Muscle of arm (tissue), 12 donors: Measurements from ENCODE around the gene NINJ2. TPM values are rescaled to one million over a fixed set of nuclear protein-coding genes. Genes with fewer than 3 reads are reported as not detected.
"Not testable (repeated sequence)": the region's sequence is repeated elsewhere in the genome, so short reads cannot be mapped to it uniquely, and the experiment has no call there.

Source experiments
- DNase-seq: peaks from one replicate; pipeline ENCODE4 v3.0.0-alpha.2; 2013
- polyA plus RNA-seq, 12 donors: library from polyadenylated mRNA; unstranded; fragments of 120-200 nt; gene quantifications; one replicate each; pipeline ENCODE4 v1.2.1, GENCODE V29; 2013; ENCODE audit not compliant: insufficient read length in 12 of 12

The NINJ2 gene
- polyA plus RNA-seq, 12 donors, result 3.4 to 6.2 (median 4.8) TPM; not detected in 2

DNA sequence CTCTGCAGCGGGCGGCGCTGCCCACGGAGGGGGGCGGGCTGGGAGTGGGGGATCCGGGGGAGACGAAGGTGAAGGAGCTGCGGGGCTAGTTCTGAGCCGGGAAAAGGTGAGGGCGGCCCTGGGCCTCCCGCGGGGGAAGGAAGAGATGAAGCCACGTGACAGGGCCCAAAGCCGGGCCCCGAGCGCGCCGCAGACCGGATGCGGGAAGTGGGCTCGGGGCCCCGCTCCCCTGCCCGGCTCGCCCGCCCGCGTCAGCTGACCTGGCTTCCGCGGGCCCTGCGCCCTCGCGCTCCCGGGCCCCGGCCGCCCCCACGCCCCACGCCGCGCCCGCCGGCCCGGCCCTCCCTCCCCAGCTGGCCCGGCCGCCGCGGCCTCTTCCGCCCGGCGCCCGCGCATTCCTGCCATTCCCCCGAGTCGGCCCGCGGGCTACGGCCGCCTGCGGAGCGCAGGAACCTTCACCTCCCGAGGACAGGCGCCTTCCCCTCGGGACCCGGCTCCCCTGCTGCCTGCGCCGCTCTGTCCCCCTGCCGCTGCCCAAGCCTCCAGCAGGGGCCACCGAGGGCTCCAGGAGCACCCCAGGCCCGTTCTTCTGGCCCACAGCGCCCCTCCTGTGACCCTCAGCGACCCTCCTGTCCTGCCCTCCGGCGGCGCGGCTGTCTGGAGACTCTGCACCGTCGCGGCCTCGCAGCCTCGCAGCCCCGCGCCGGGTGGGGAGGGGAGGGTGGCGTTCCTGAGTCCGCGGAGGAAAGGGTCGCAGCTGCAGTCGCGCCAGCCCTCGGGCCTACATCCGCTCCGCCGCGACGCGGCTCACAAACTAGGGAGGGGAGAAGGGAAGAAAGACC is 20.4 kb downstream of the NINJ2 start:
- no peak for DNase-seq

DNA sequence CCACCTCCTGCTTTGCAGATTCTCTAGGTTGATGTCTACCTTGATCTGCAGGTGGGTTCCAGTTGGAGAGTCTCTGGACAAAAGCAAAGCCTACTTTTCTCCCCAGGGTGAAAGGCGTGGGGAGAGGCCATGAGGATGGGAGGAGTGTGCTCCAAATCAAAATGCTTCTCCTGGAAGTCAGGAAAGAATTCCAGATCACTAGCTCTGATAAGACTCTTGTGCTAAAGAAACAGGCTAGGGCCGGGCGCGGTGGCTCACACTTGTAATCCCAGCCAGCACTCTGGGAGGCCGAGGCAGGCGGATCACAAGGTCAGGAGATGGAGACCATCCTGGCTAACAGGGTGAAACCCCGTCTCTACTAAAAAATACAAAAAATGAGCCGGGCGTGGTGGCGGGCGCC is 21.9 kb downstream of the NINJ2 start:
- not testable (repeated sequence) for DNase-seq

GRCh38 chr12:640773-641172 is 22.5 kb downstream of the NINJ2 start:
- DNase-seq, result no peak

GRCh38 chr12:639988-640387 is 23.3 kb downstream of the NINJ2 start:
- DNase-seq, result no peak

- DNase-seq, result no peak
Observed at GRCh38 chr12:639566-639965, 23.7 kb downstream of the NINJ2 start.

GRCh38 chr12:638953-639557 is 24.2 kb downstream of the NINJ2 start:
- DNase-seq, result no peak

DNA sequence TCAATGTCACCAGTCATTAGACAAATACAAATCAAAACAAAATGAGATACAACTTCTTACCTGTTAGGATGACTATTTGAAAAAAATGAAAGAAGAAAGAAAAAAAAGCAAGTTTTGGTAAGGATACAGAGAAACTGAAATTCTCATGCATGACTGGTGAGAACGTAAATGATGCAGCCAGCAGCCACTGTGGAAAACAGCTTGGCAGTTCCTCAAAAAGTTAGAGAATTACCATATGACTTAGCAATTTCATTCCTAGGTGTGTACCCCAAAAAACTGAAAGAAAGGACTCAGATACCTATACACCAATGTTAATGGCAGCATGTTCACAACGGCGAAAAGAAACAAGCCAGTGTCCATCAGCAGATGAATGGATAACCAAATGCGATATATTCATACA is 26.6 kb downstream of the NINJ2 start:
- DNase-seq, result no peak

DNA sequence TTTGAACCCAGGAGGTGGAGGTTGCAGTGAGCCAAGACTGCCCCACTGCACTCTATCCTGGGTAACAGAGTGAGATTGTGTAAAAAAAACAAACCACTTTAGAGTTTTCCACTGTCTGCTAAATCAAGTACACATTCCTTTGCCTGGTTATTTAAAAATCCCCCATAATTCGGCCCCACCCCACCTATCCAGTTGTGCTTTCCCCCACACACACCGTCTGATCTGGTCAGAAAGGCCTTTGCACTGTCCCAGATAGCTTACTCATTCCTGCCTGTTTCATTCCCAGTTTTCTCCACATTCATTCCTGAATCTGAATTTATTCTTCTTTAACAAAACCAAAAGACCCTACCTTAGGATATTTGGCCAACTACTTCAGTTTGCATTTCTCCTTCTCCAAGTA is 29.5 kb downstream of the NINJ2 start:
- no peak for DNase-seq

- DNase-seq, result peak; percentile 32
Observed at GRCh38 chr12:632102-632696, 31.0 kb downstream of the NINJ2 start.

DNA sequence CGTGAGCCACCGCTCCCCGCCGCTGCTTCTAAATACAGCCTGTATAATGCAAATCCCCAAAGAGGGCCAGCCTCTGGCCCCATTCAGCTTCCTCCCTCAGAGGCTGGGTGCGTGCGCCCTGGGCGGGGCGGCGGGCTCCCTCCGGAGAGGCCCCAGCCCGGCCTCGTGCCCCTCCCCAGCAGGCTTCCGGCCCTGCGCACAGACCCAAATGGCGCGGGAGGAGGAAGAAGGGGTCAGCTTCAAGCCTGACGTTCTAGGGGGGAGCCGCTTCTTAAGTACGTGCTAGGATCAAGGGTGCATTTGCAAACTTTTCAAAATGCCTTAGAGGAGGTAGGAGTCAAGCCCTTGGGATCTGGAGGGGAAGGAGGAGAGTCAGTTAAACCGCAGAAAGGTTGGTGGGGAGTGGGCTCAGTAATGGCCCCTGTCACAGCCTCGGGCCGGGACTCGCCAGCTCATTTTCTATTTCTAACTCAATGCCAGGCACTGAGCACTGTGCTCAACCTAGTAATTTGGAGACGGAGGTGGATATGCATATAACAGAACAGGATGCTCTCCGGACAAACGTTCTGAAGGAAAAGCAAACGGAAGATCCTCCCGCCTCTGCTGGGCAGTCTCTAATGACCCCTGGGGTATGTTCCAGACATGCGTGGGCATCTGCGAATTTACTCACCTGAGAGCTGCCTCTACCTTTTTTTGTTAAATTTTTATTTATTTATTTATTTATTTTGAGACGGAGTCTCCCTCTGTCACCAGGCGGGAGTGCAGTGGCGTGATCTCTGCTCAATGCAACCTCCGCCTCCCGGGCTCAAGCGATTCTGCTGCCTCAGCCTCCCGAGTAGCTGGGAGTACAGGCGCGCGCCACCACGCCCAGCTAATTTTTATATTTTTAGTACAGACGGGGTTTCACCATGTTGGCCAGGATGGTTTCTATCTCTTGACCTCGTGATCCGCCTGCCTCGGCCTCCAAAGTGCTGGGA is 32.3 kb downstream of the NINJ2 start:
- DNase-seq, result no peak

DNA sequence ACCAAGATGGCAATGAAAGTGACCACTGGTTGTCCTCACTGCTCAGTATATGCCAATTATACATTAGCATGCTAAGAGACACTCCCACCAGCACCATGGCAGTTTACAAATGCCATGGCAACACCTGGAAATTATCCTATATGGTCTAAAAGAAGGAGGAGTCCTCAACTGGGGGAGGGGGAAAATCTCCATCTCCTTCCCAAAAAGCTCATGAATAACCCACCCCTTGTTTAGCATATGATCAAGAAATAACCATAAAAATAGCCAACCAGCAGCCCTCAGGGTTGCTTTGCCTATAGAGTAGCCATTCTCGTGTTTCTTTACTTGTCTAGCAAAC is 34.5 kb downstream of the NINJ2 start:
- not testable (repeated sequence) for DNase-seq

DNA sequence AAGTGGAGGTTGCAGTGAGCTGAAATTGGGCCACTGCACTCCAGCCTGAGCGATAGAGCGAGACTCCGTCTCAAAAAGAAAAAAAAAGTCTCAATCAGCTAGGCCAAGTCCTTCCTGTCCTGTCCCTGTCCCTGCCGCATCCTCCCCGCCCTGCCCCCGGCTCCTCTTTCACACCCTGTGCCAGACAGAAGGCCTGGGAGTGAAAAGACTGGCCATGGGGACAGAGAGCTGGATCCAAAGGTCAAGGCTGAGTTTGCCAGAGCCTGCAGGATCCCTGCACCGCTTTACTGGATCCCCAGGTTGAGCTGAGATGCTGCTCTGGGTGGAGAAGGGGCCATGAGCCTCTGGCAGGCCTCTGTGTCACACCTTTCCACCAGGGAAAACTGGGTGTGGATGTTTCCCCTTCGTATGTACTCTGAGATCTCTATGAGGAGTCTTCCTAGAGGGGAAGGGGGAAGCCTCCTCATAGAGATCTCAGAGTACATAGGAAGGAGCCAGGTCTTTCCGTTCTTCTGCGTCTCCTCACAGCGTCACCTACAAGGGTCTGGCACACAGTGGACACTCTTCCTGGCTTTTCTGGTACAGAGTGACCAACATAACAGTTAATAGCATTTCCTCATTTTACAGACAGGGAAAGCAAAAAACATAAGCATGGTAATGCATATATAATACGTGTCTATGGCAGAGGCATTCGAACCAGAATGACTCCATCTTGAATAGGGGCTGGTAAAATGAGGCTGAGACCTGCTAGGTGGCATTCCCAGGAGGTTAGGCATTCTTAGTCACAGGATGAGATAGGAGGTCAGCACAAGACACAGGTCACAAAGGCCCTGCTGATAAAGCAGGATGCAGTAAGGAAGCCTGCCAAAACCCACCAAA is 35.1 kb downstream of the NINJ2 start:
- no peak for DNase-seq

DNA sequence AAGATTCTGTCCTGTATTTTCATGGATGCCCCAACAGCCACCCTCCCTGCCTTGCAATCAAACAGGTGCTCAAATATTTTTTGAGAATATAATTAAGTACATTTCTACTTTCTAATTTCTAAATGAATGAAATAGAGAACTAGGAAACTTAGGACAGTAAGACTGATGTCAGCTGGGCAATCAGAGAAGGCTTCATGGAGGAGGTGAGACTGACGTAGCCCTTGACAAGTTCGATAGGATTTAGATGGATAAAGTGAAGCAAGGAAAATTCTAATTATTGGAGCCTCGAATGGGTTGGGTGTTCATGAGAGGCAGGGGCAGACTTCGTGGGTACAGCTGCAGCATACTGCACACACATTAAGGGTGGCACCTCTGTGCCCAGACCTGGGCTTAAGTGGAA is 36.0 kb downstream of the NINJ2 start:
- no peak for DNase-seq

- no peak for DNase-seq
Observed at GRCh38 chr12:625998-626397, 37.2 kb downstream of the NINJ2 start.

- DNase-seq, result no peak
Observed at GRCh38 chr12:623865-624372, 39.3 kb downstream of the NINJ2 start.

- no peak for DNase-seq
Observed at GRCh38 chr12:623172-623864, 39.9 kb downstream of the NINJ2 start.

- peak; percentile 37 for DNase-seq
Observed at GRCh38 chr12:622416-622815, 40.8 kb downstream of the NINJ2 start.

DNA sequence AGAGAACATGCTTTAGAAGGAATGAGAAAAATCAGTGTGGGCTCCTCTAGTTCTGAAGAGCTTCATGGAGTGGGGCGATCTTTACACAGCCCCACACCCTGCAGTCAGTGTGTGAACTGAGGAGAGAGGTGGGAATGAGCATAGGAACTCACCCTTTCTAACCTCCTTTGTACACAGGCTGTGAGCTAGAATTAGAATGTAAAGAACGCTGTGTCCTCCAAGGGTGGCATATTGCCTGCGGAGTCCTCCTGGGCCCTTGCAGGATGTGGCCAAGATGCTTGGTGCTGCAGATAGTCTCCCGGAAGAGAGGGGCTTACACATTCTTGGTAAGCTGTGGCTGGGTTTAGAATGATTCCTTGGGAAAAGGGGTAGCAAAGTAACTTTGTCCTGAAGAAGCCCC is 43.9 kb downstream of the NINJ2 start:
- no peak for DNase-seq

DNA sequence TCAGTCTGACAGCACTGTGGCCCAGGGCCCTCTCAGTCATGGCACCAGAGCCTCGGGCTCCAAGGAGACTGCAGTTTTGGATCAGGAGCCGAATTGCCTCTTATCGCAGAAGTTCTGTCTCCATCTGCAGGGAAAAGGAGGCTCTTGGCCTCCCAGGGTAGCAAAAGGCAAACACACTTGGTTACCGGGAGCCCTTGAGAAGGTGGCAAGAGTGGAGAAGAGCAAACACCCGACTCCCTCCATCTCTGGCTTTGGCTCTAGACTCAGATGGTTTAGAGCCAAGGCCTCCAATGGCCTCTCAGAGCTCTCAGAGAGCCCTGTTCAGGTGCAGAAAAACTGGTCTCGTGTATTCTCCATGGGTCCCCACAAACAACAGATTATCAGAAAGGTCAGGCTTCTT is 44.6 kb downstream of the NINJ2 start:
- no peak for DNase-seq

DNA sequence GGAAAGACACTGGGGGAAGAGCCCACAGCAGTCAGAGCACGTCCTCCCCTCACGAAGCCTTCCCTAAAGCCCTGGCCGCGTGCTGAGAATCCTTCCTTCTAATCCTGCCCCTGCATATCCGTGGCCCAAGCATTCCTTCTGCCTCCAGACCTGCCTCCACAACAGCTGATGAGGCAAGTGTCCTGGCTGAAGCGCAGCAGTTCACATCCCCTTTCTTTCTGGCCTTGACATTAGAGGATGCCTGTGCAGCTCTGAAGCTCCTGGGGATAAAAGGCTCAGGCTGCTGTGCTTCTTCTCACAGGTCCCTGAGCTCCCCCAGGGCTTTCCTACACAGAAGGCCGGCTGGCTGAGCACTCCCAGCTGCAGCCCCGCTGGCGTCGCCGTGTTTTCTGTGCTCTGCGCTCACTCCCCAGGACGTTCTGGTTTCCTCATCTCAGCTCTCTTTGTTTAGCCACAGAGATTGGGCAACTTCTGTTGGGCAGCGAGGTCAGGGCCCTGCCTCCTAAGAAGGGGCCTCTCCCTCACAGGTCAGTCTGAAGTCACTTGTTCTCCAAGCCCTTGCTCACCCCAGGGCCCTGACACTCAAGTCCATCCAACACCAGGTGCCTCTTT is 45.8 kb downstream of the NINJ2 start:
- no peak for DNase-seq
